Mesothelial cell of epicardium (in vitro differentiated cells): Measurements from ENCODE around the gene BBS9. TPM values are rescaled to one million over a fixed set of nuclear protein-coding genes. Genes with fewer than 3 reads are reported as not detected.

ENCODE experiments used
- DNase-seq, 2 experiments: peaks; one replicate each; pipeline ENCODE4 v3.0.0; 2021; ENCODE audit warnings: low spot score in 2 of 2; ENCODE audit not compliant: unreplicated experiment in 2 of 2
- H3K27ac Mint-ChIP-seq: 2 replicates; pipeline ENCODE4 v1.8.0; 2021; ENCODE audit warnings: mixed read lengths
- H3K27me3 Mint-ChIP-seq: 2 replicates; pipeline ENCODE4 v1.8.0; 2021; ENCODE audit warnings: low read depth, mixed read lengths
- H3K36me3 Mint-ChIP-seq: 2 replicates; pipeline ENCODE4 v1.8.0; 2021; ENCODE audit warnings: mixed read lengths
- H3K4me1 Mint-ChIP-seq: 2 replicates; pipeline ENCODE4 v1.8.0; 2021; ENCODE audit warnings: mixed read lengths
- H3K4me3 Mint-ChIP-seq: 2 replicates; pipeline ENCODE4 v1.8.0; 2021; ENCODE audit warnings: mild to moderate bottlenecking, moderate library complexity, mixed read lengths
- H3K9me3 Mint-ChIP-seq: 2 replicates; pipeline ENCODE4 v1.8.0; 2021; ENCODE audit warnings: mixed read lengths
- CTCF ChIP-seq: fragments of 200-600 bp; sonication (generic); IDR thresholded peaks from one replicate; pipeline ENCODE4 v1.5.0; 2021; ENCODE audit warnings: antibody characterized with exemption; ENCODE audit not compliant: unreplicated experiment
- total RNA-seq: library from RNA; stranded (reverse); gene quantifications from 3 replicates; pipeline ENCODE4 v1.2.1, GENCODE V29; 2021

Gene BBS9
- total RNA-seq, 1 donor from 2014 or later, result 26.9 TPM

- no peaks in the 10 kb centered on the region for H3K36me3 Mint-ChIP-seq
- DNase-seq, result no peak
- H3K27ac Mint-ChIP-seq, result no peak overlapping the region
- H3K4me3 Mint-ChIP-seq, result no peak overlapping the region
- peaks cover 9% of the 10 kb centered on the region for H3K4me1 Mint-ChIP-seq
- no peaks in the 10 kb centered on the region for H3K27me3 Mint-ChIP-seq
- no peak for TF ChIP-seq CTCF
- peaks cover 3% of the 10 kb centered on the region for H3K9me3 Mint-ChIP-seq
These were observed 291.1 kb downstream of the BBS9 start for GRCh38 chr7:33420311-33420940.

GRCh38 chr7:33421429-33421828 lies 292.1 kb downstream of the BBS9 start:
- DNase-seq, result no peak
- Mint-ChIP-seq H3K4me1 (peaks cover 14% of the 10 kb centered on the region), H3K27me3 (no peaks in the 10 kb centered on the region), H3K27ac (no peak overlapping the region), H3K4me3 (no peak overlapping the region), H3K36me3 (no peaks in the 10 kb centered on the region), H3K9me3 (peaks cover 3% of the 10 kb centered on the region)
- TF ChIP-seq CTCF, result no peak

- no peak for TF ChIP-seq CTCF
- no peaks in the 10 kb centered on the region for H3K36me3 Mint-ChIP-seq
These were observed 292.8 kb downstream of the BBS9 start for GRCh38 chr7:33422141-33422540.

GRCh38 chr7:33422825-33423645 lies 293.7 kb downstream of the BBS9 start:
- no peak overlapping the region for H3K4me3 Mint-ChIP-seq
- H3K27me3 Mint-ChIP-seq, result no peaks in the 10 kb centered on the region
- no peak overlapping the region for H3K27ac Mint-ChIP-seq
- H3K4me1 Mint-ChIP-seq, result peaks cover 14% of the 10 kb centered on the region
- TF ChIP-seq CTCF, result no peak
- no peaks in the 10 kb centered on the region for H3K36me3 Mint-ChIP-seq
- no peaks in the 10 kb centered on the region for H3K9me3 Mint-ChIP-seq
- no peak for DNase-seq

More at GRCh38 chr7:33422141-33422540, 292.8 kb downstream of the BBS9 start:
- Mint-ChIP-seq H3K4me1 (peaks cover 14% of the 10 kb centered on the region), H3K9me3 (peaks cover 3% of the 10 kb centered on the region), H3K4me3 (no peak overlapping the region), H3K27ac (no peak overlapping the region), H3K27me3 (no peaks in the 10 kb centered on the region)
- DNase-seq, result no peak

- Mint-ChIP-seq H3K27me3 (no peaks in the 10 kb centered on the region), H3K4me3 (no peak overlapping the region), H3K27ac (no peak overlapping the region), H3K9me3 (no peaks in the 10 kb centered on the region), H3K36me3 (no peaks in the 10 kb centered on the region), H3K4me1 (peaks cover 14% of the 10 kb centered on the region)
- peak; percentile 57 for TF ChIP-seq CTCF
- no peak for DNase-seq
These were observed 294.3 kb downstream of the BBS9 start for GRCh38 chr7:33423646-33424020.
